WERI-Rb-1 (cell line): ENCODE measurements around the gene PFAS.

Source experiments
- DNase-seq: peaks from one replicate; pipeline ENCODE4 v3.0.0-alpha.2; 2020
- H3K27ac ChIP-seq: fragments of 250-450 bp; sonication (Bioruptor Pico); 2 replicates; pipeline ENCODE4 v1.5.1; 2020; ENCODE audit warnings: mild to moderate bottlenecking, moderate library complexity
- H3K27me3 ChIP-seq: fragments of 250-450 bp; sonication (Bioruptor Pico); 2 replicates; pipeline ENCODE4 v1.5.1; 2021; ENCODE audit warnings: mild to moderate bottlenecking, low read depth, moderate library complexity; ENCODE audit not compliant: insufficient read depth, severe bottlenecking
- H3K36me3 ChIP-seq: fragments of 250-450 bp; sonication (Bioruptor Pico); 2 replicates; pipeline ENCODE4 v1.5.1; 2020; ENCODE audit warnings: mild to moderate bottlenecking, moderate library complexity
- H3K4me3 ChIP-seq: 2 replicates; pipeline ENCODE4 v1.5.1; 2011; ENCODE audit warnings: low read depth, mild to moderate bottlenecking, control low read depth, low read length
- H3K9me3 ChIP-seq: fragments of 250-450 bp; sonication (Bioruptor Pico); 2 replicates; pipeline ENCODE4 v1.5.1; 2021; ENCODE audit warnings: mild to moderate bottlenecking, moderate library complexity; ENCODE audit not compliant: severe bottlenecking
- CTCF ChIP-seq: IDR thresholded peaks from 2 replicates; pipeline ENCODE4 v1.5.1; 2011; ENCODE audit warnings: low read depth, mild to moderate bottlenecking, control low read depth, inconsistent platforms, low read length

The PFAS gene

DNA sequence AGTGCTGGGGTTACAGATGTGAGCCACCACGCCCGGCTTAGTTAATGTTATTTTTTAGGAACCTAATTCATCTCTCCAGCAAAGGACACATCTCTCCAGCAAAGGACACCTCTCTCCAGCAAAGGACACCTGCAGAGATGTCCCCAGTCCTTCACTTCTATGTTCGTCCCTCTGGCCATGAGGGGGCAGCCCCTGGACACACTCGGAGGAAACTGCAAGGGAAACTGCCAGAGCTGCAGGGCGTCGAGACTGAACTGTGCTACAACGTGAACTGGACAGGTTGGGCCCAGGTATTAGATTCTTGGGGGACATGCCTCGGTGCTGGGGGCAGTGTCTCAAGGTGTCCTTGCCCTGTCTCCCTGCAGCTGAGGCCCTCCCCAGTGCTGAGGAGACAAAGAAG lies 4.7 kb downstream of the PFAS start:
- DNase-seq, result peak; percentile 63
- Histone ChIP-seq H3K4me3 (no peak overlapping the region), H3K36me3 (peaks cover 46% of the 10 kb centered on the region), H3K9me3 (no peaks in the 10 kb centered on the region), H3K27me3 (no peaks in the 10 kb centered on the region), H3K27ac (no peak overlapping the region)
- peak; percentile 47 for TF ChIP-seq CTCF

GRCh38 chr17:8254881-8255280 lies 5.8 kb downstream of the PFAS start:
- peaks cover 54% of the 10 kb centered on the region for H3K36me3 ChIP-seq
- no peak for TF ChIP-seq CTCF
- H3K9me3 ChIP-seq, result no peaks in the 10 kb centered on the region
- H3K27me3 ChIP-seq, result no peaks in the 10 kb centered on the region
- no peak for DNase-seq
- no peak overlapping the region for H3K4me3 ChIP-seq
- no peak overlapping the region for H3K27ac ChIP-seq

DNA sequence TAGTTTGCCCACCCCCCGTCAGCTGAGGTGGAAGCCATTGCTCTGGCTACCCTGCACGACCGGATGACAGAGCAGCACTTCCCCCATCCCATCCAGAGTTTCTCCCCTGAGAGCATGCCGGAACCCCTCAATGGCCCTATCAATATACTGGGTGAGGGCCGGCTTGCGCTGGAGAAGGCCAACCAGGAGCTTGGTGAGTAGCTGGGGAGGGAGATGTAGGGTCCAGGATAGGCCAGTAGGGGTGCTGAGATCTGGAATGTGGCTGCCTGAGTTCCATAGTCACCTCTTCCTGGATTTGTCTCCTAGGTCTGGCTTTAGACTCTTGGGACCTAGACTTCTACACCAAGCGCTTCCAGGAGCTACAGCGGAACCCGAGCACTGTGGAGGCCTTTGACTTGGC lies 6.4 kb downstream of the PFAS start:
- Histone ChIP-seq H3K9me3 (no peaks in the 10 kb centered on the region), H3K36me3 (peaks cover 60% of the 10 kb centered on the region), H3K4me3 (no peak overlapping the region), H3K27me3 (no peaks in the 10 kb centered on the region), H3K27ac (no peak overlapping the region)
- peak; percentile 38; the same call in 1 of the 2 replicates for TF ChIP-seq CTCF
- no peak for DNase-seq

GRCh38 chr17:8256291-8256690 lies 7.2 kb downstream of the PFAS start:
- Histone ChIP-seq H3K9me3 (no peaks in the 10 kb centered on the region), H3K27me3 (no peaks in the 10 kb centered on the region), H3K27ac (no peak overlapping the region), H3K36me3 (peaks cover 64% of the 10 kb centered on the region), H3K4me3 (no peak overlapping the region)
- DNase-seq, result no peak
- no peak for TF ChIP-seq CTCF

- H3K4me3 ChIP-seq, result no peak overlapping the region
- no peak for TF ChIP-seq CTCF
- no peaks in the 10 kb centered on the region for H3K27me3 ChIP-seq
- DNase-seq, result no peak
- H3K27ac ChIP-seq, result no peak overlapping the region
- H3K9me3 ChIP-seq, result no peaks in the 10 kb centered on the region
- H3K36me3 ChIP-seq, result peaks cover 66% of the 10 kb centered on the region
Measured at GRCh38 chr17:8256691-8257090, 7.6 kb downstream of the PFAS start.

- Histone ChIP-seq H3K4me3 (no peak overlapping the region), H3K27ac (no peak overlapping the region), H3K9me3 (no peaks in the 10 kb centered on the region), H3K36me3 (peaks cover 75% of the 10 kb centered on the region), H3K27me3 (no peaks in the 10 kb centered on the region)
- no peak for DNase-seq
- TF ChIP-seq CTCF, result no peak
Measured at GRCh38 chr17:8257801-8258200, 8.7 kb downstream of the PFAS start.
